ENCODE results near the gene KRT80.

The KRT80 gene

GRCh38 chr12:52146822-52147366 is 44.9 kb downstream of the KRT80 start:
- no peak for DNase-seq (ENCODE audit: low spot score)
- no peak for TF ChIP-seq CTCF (IDR thresholded peaks at IDR 0.05)
- peak overlapping the region; percentile 73 to 91 for H3K27ac ChIP-seq
- H3K4me3 ChIP-seq = no peak overlapping the region

GRCh38 chr12:52146089-52146821 is 45.6 kb downstream of the KRT80 start:
- no peak for TF ChIP-seq CTCF (IDR thresholded peaks at IDR 0.05)
- H3K4me3 ChIP-seq = no peak overlapping the region
- DNase-seq (ENCODE audit: low spot score) = peak; percentile 72
- peak overlapping the region; percentile 73 to 91 for H3K27ac ChIP-seq

GRCh38 chr12:52145228-52146088 is 46.4 kb downstream of the KRT80 start:
- peak overlapping the region in 1 of 2 donors; percentile 91 for H3K27ac ChIP-seq
- no peak overlapping the region for H3K4me3 ChIP-seq
- no peak for TF ChIP-seq CTCF (IDR thresholded peaks at IDR 0.05)
- DNase-seq (ENCODE audit: low spot score) = peak; percentile 66

- TF ChIP-seq CTCF (IDR thresholded peaks at IDR 0.05) = no peak
- DNase-seq (ENCODE audit: low spot score) = peak; percentile 72
- no peak overlapping the region for H3K27ac ChIP-seq
Measured at GRCh38 chr12:52144512-52145227, 47.1 kb downstream of the KRT80 start.

GRCh38 chr12:52142431-52142830 is 49.4 kb downstream of the KRT80 start:
- DNase-seq (ENCODE audit: low spot score) = no peak
- TF ChIP-seq CTCF (IDR thresholded peaks at IDR 0.05) = no peak
- H3K27ac ChIP-seq = no peak overlapping the region
- H3K4me3 ChIP-seq = no peak overlapping the region

More at GRCh38 chr12:52144512-52145227, 47.1 kb downstream of the KRT80 start:
- H3K4me3 ChIP-seq = no peak overlapping the region

- no peak overlapping the region for H3K27ac ChIP-seq
- TF ChIP-seq CTCF (IDR thresholded peaks at IDR 0.05) = no peak
- no peak for DNase-seq (ENCODE audit: low spot score)
- no peak overlapping the region for H3K4me3 ChIP-seq
Measured at GRCh38 chr12:52141875-52142274, 49.9 kb downstream of the KRT80 start.

All from coronary artery (tissue), 2 donors.